HepG2 (cell line): ENCODE results near the gene TBC1D10B. TPM values are rescaled to one million over a fixed set of nuclear protein-coding genes. Genes with fewer than 3 reads are reported as not detected.

Source experiments
- ATM ChIP-seq: fragments of 450-650 bp; IDR thresholded peaks from 2 replicates; pipeline ENCODE4 v1.7.1; 2017; ENCODE audit warnings: mild to moderate bottlenecking, borderline replicate concordance
- EHMT2 ChIP-seq: fragments of 200-600 bp; sonication (generic); IDR thresholded peaks from 2 replicates; pipeline ENCODE4 v1.7.0; 2017; ENCODE audit warnings: antibody characterized with exemption, low read depth, low read length, borderline replicate concordance
- FLYWCH1 ChIP-seq: sonication (generic); formaldehyde crosslinking; IDR thresholded peaks from 2 replicates; pipeline ENCODE4 v1.8.1; 2023; ENCODE audit warnings: mild to moderate bottlenecking, missing genetic modification reagents
- FOSL1 ChIP-seq: sonication (generic); formaldehyde crosslinking; IDR thresholded peaks from 2 replicates; pipeline ENCODE4 v1.9.0; 2021; ENCODE audit warnings: missing genetic modification reagents, borderline replicate concordance
- FOXA1 ChIP-seq, 2 experiments: fragments of 450-650 bp in 1 of 2; sonication (generic) in 1 of 2; formaldehyde crosslinking in 1 of 2; IDR thresholded peaks; 2 replicates each; pipeline versions ENCODE4 v1.4.0 to v1.6.1; 2016 to 2020; ENCODE audit warnings: missing genetic modification reagents in 1 of 2
- GABPB1 ChIP-seq: IDR thresholded peaks from 2 replicates; pipeline ENCODE4 v1.6.1; 2016; ENCODE audit warnings: mild to moderate bottlenecking, missing genetic modification reagents, moderate library complexity, missing compliant biosample characterization
- HDAC1 ChIP-seq: sonication (generic); formaldehyde crosslinking; IDR thresholded peaks from 2 replicates; pipeline ENCODE4 v1.5.1; 2020; ENCODE audit warnings: mild to moderate bottlenecking, missing genetic modification reagents
- HNF4A ChIP-seq: sonication (generic); formaldehyde crosslinking; IDR thresholded peaks from 2 replicates; pipeline ENCODE4 v1.4.0; 2020; ENCODE audit warnings: missing genetic modification reagents
- HNRNPL ChIP-seq: fragments of 200-400 bp; formaldehyde crosslinking; IDR thresholded peaks from 2 replicates; pipeline ENCODE4 v1.6.1; 2017; ENCODE audit warnings: mild to moderate bottlenecking, low read depth, low read length
- HOXA7 ChIP-seq: sonication (generic); formaldehyde crosslinking; IDR thresholded peaks from 2 replicates; pipeline ENCODE4 v1.8.1; 2022; ENCODE audit warnings: mild to moderate bottlenecking, missing genetic modification reagents, moderate library complexity
- MAFG ChIP-seq: sonication (generic); formaldehyde crosslinking; IDR thresholded peaks from 2 replicates; pipeline ENCODE4 v1.5.1; 2020; ENCODE audit warnings: mild to moderate bottlenecking, missing genetic modification reagents
- PAF1 ChIP-seq: IDR thresholded peaks from 2 replicates; pipeline ENCODE4 v1.6.1; 2016; ENCODE audit warnings: missing genetic modification reagents, missing compliant biosample characterization
- REXO4 ChIP-seq: sonication (generic); formaldehyde crosslinking; IDR thresholded peaks from 2 replicates; pipeline ENCODE4 v1.8.0; 2022; ENCODE audit warnings: missing genetic modification reagents, mild to moderate bottlenecking, borderline replicate concordance
- RXRA ChIP-seq: sonication (generic); formaldehyde crosslinking; IDR thresholded peaks from 2 replicates; pipeline ENCODE4 v1.5.1; 2020; ENCODE audit warnings: missing genetic modification reagents
- U2AF1 ChIP-seq: fragments of 200-400 bp; formaldehyde crosslinking; optimal IDR thresholded peaks from 2 replicates; pipeline ENCODE3; 2017; ENCODE audit warnings: mild to moderate bottlenecking, low read depth, low read length
- YEATS4 ChIP-seq: sonication (generic); formaldehyde crosslinking; IDR thresholded peaks from 2 replicates; pipeline ENCODE4 v1.4.0; 2020; ENCODE audit warnings: missing genetic modification reagents, borderline replicate concordance
- ZFP36 ChIP-seq: fragments of 150-350 bp; IDR thresholded peaks from 2 replicates; pipeline ENCODE4 v1.6.1; 2018; ENCODE audit warnings: borderline replicate concordance, low read length, low read depth; ENCODE audit not compliant: partially characterized antibody
- ZNF3 ChIP-seq: IDR thresholded peaks from 2 replicates; pipeline ENCODE4 v1.7.0; 2017; ENCODE audit warnings: inconsistent platforms
- ZNF326 ChIP-seq: sonication (generic); formaldehyde crosslinking; IDR thresholded peaks from 2 replicates; pipeline ENCODE4 v1.4.0; 2020; ENCODE audit warnings: missing genetic modification reagents, borderline replicate concordance
- ZNF616 ChIP-seq: sonication (generic); formaldehyde crosslinking; IDR thresholded peaks from 2 replicates; pipeline ENCODE4 v1.5.0; 2020; ENCODE audit warnings: low read depth, mild to moderate bottlenecking, missing genetic modification reagents
- ZNF652 ChIP-seq: IDR thresholded peaks from 2 replicates; pipeline ENCODE4 v1.6.1; 2016; ENCODE audit warnings: low read depth, borderline replicate concordance
- polyA plus RNA-seq, 8 experiments: library from polyadenylated mRNA; depleted of rRNA in 3 of 8; stranded (reverse) in 7 of 8; unstranded in 1 of 8; fragments of >200 nt; fragmentation: Illumina TruSeq in 4 of 8; extraction: Trizol in 4 of 8; gene quantifications; 2 replicates each; pipeline versions ENCODE4 v1.2.1 to v1.2.3, GENCODE V29; 2011 to 2016; ENCODE audit warnings: low read depth in 4 of 8, missing spikeins in 1 of 8, mixed read lengths in 1 of 8; ENCODE audit not compliant: insufficient read depth in 1 of 8
- total RNA-seq, 5 experiments: library from RNA; depleted of rRNA; stranded (reverse); fragments of >200 nt; fragmentation: Illumina TruSeq; extraction: Trizol; gene quantifications; 2 replicates each; pipeline ENCODE4 v1.2.3, GENCODE V29; 2016; ENCODE audit warnings: low read depth in 1 of 5
- TF ChIP-seq, protein P1 (sequence below): sonication (generic); formaldehyde crosslinking; IDR thresholded peaks from one replicate; pipeline ENCODE4 v1.5.1; 2020; ENCODE audit warnings: mild to moderate bottlenecking, missing genetic modification reagents; ENCODE audit errors: not compliant biosample characterization

TBC1D10B gene
- total and polyA plus RNA-seq, 2 of the 13 experiments (the other 11 are each of a cell fraction or from before 2014, with no cell fraction given) = 15.7 to 24.8 TPM

DNA sequence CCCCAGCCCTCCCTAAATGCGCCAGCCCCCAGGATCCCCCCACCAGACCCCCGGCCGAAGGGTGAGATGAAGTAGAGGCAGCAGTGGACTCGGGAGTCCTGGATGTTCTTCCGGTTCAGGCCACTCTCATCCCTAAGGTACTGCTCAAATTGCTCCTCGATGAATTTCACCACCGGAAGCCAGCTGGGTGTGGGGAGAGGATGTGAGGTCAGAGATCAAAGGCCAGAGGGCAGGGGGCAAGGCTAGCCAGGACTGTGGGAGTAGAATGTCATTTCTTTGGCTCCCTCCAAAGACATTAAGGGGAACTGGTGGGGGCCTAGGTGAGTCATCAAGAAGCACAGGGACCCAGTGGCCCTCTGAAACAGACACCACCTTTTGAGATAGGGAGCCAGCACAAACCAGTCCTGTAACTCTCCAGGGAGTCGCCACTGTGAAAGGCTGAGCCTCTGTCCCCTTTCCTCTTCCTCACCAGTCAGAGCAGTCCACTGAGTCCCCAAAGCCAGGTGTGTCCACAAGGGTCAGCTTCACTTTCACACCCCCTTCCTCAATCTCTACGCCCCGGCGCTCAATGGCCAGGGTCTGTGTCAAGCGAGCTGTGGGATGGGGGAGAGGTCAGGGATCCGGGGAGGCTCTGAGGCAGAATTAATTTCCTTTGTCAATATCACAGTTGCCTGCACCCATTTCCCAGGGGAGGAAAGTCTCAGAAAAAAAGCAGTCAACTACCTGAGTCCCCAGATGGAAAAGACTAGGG, 11.2 kb upstream of the TBC1D10B start (continued):
- TF ChIP-seq RXRA (CRISPR knock-in tag) = 0 out of 2 replicates have a peak, but pooled peaks have one; percentile 19
- no peak for TF ChIP-seq U2AF1
- TF ChIP-seq PAF1 = no peak
- TF ChIP-seq HNRNPL = no peak
- TF ChIP-seq MAFG = no peak
- no peak for TF ChIP-seq EHMT2
- TF ChIP-seq GABPB1 (CRISPR knock-in tag) = peak; percentile 84
- TF ChIP-seq FLYWCH1 = no peak
- TF ChIP-seq HOXA7 (CRISPR knock-in tag) = no peak
- TF ChIP-seq REXO4 (CRISPR knock-in tag) = no peak
- TF ChIP-seq HNF4A (CRISPR knock-in tag) = peak; percentile 69
- no peak for TF ChIP-seq ZNF326
- TF ChIP-seq, protein P1, sequence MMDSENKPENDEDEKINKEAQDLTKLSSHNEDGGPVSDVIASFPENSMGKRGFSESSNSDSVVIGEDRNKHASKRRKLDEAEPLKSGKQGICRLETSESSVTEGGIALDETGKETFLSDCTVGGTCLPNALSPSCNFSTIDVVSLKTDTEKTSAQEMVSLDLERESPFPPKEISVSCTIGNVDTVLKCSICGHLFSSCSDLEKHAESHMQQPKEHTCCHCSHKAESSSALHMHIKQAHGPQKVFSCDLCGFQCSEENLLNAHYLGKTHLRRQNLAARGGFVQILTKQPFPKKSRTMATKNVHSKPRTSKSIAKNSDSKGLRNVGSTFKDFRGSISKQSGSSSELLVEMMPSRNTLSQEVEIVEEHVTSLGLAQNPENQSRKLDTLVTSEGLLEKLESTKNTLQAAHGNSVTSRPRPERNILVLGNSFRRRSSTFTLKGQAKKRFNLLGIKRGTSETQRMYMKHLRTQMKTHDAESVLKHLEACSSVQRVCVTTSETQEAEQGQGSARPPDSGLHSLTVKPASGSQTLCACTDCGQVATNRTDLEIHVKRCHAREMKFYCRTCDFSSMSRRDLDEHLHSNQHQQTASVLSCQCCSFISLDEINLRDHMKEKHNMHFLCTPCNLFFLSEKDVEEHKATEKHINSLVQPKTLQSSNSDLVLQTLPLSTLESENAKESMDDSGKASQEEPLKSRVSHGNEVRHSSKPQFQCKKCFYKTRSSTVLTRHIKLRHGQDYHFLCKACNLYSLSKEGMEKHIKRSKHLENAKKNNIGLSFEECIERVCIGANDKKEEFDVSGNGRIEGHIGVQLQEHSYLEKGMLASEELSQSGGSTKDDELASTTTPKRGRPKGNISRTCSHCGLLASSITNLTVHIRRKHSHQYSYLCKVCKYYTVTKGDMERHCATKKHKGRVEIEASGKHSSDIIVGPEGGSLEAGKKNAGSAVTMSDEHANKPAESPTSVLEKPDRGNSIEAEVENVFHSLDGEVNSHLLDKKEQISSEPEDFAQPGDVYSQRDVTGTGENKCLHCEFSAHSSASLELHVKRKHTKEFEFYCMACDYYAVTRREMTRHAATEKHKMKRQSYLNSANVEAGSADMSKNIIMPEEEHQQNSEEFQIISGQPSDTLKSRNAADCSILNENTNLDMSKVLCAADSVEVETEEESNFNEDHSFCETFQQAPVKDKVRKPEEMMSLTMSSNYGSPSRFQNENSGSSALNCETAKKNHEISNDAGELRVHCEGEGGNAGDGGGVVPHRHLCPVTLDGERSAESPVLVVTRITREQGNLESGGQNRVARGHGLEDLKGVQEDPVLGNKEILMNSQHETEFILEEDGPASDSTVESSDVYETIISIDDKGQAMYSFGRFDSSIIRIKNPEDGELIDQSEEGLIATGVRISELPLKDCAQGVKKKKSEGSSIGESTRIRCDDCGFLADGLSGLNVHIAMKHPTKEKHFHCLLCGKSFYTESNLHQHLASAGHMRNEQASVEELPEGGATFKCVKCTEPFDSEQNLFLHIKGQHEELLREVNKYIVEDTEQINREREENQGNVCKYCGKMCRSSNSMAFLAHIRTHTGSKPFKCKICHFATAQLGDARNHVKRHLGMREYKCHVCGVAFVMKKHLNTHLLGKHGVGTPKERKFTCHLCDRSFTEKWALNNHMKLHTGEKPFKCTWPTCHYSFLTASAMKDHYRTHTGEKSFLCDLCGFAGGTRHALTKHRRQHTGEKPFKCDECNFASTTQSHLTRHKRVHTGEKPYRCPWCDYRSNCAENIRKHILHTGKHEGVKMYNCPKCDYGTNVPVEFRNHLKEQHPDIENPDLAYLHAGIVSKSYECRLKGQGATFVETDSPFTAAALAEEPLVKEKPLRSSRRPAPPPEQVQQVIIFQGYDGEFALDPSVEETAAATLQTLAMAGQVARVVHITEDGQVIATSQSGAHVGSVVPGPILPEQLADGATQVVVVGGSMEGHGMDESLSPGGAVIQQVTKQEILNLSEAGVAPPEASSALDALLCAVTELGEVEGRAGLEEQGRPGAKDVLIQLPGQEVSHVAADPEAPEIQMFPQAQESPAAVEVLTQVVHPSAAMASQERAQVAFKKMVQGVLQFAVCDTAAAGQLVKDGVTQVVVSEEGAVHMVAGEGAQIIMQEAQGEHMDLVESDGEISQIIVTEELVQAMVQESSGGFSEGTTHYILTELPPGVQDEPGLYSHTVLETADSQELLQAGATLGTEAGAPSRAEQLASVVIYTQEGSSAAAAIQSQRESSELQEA (CRISPR knock-in tag) = no peak
- peak; percentile 23; the same call in 1 of the 2 replicates for TF ChIP-seq HDAC1 (CRISPR knock-in tag)
- no peak for TF ChIP-seq ATM
- peak; percentile 80; the same call in 1 of the 2 replicates for TF ChIP-seq ZNF3 (CRISPR knock-in tag)
- TF ChIP-seq FOXA1 (IDR thresholded peaks at IDR 0.05) = no peak
- no peak for TF ChIP-seq FOXA1 (CRISPR knock-in tag; IDR thresholded peaks at IDR 0.05)
- TF ChIP-seq ZNF616 (CRISPR knock-in tag) = no peak
- TF ChIP-seq FOSL1 (CRISPR knock-in tag) = no peak
- TF ChIP-seq ZFP36 = no peak
- 0 out of 2 replicates have a peak, but pooled peaks have one; percentile 25 for TF ChIP-seq YEATS4
- no peak for TF ChIP-seq ZNF652 (CRISPR knock-in tag)
